CD1c-positive myeloid dendritic cell (primary cell): ENCODE data around the gene FAM20A.
"Not testable (repeated sequence)": the region's sequence is repeated elsewhere in the genome, so short reads cannot be mapped to it uniquely, and the experiment has no call there.

ENCODE experiments used
- DNase-seq: peaks from one replicate; pipeline ENCODE4 v3.0.0-alpha.2; 2016; ENCODE audit errors: extremely low spot score

FAM20A gene

DNA sequence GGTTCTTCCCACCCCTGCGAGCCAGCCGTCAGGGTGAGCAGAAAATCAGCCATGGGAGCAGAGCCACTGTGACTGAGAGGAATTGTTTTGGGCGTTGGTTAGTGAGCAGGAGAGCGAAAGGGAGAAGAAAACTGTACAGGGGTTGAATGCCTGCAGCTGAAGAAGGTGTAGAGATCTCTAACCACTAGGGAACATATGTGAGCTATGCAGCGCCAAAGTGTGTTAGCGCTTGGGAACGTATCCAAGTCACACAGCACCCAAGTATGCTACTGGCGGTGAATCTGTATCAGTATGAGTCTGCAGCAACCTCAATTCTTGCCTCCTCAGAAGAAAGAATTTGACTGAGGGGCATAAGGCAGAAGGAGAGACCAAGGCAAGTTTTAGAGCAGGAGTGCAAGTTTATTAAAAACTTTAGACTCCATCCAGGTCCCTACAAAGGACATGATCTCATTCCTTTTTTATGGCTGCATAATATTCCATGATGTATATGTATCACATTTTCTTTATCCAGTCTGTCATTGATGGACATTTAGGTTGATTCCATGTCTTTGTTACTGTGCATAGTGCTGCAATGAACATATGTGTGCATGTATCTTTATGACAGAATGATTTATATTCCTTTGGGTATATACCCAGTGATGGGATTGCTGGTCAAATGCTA is 108.6 kb downstream of the FAM20A start:
- DNase-seq = not testable (repeated sequence)

DNA sequence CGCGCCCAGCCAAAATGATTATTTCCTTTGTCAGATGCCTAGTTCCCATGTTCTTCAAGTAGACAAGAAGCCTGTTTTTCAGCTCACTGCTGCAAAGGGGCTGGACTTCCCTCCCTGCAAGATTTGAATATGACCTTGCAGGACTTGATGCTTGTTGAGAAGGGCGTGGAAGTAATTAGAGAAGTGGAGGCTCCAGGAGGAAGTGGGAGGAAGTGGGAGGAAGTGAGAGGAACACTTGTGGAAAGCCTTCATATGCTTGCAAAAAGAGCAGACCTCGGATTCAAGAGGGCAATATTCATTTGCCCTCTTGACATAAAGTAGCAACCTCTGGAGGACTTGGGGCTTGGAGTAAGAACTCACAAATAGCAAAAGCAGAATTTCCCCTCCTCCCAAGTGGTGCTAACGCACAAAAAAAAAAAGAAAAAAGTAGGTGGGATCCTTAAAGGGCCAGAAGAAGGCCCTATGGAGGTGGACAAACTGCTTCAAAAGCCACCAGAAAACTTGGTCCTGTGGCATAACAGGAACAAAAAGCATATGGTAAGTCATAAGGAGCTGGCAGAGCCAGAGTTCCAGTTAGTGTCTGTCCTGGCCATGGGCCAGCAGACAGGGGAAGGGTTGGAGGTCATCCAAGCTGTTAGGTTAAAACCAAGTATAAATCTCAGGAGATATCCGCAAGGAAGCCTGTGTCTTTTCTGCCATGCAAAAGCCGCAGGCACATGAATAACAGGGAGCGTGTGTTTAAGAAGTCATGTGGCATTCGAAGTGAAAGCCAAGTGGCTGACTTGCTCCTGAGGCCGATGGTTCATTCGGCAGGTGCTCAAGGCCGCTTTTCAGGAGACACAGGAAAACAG is 109.6 kb downstream of the FAM20A start:
- peak; percentile 92 for DNase-seq

DNA sequence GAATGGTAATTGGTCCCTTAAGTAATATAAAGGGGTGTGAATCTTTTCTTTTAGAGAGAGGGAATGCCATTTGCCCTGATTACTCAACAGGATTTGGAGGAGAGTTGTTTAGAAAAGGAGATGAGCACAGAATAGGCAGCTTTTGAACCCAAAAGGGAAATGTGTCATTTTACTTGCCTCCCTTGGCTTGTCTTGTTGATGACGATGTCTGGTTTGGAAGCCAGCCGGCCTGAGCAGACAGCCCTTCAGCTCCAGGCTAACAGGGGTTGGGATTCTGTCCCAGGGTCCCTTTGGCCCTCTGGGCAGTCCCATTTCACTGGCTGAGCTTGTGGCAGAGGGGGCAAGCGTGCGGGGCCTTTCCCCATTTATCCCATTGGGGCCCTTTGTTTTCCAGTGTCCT is 111.2 kb downstream of the FAM20A start:
- no peak for DNase-seq
